Cardiac septum (tissue), 1 donor: ENCODE measurements around the gene HSPA14. TPM values are rescaled to one million over a fixed set of nuclear protein-coding genes. Genes with fewer than 3 reads are reported as not detected.
"Not testable (repeated sequence)": the region's sequence is repeated elsewhere in the genome, so short reads cannot be mapped to it uniquely, and the experiment has no call there.

Source experiments
- DNase-seq: peaks from one replicate; pipeline ENCODE4 v3.0.0-alpha.2; 2020; ENCODE audit warnings: low spot score
- intact Hi-C: fragments of 100-400 bp; cut with DNase I; formaldehyde crosslinking; loops from one replicate; pipeline ENCODE4 v1.14.0; 2022
- total RNA-seq: library from RNA; stranded (reverse); fragmentation: NEBNext Ultra II Directional; extraction: Animal tissue kit (Norgen Biotek cat#: 25700); gene quantifications from one replicate; pipeline ENCODE4 v1.2.1, GENCODE V29; 2021
- donor health status: DM: no; HTN: no; CAD: no.

The HSPA14 gene
- total RNA-seq, 1 donor from 2014 or later, result 7.3 TPM

- intact Hi-C loops, result loop anchor here (5.0 kb wide), 2 partner anchors 81 to 274 kb away; partner anchors contain the start of gene MEIG1
- DNase-seq, result no peak
Observed at GRCh38 chr10:14875941-14876340, 37.8 kb downstream of the HSPA14 start.

- intact Hi-C loops, result loop anchor here (5.0 kb wide), 2 partner anchors 81 to 274 kb away; partner anchors contain the start of gene MEIG1
- no peak for DNase-seq
Observed at GRCh38 chr10:14876764-14877163, 38.7 kb downstream of the HSPA14 start.

- intact Hi-C loops, result loop anchor here (2.0 to 5.0 kb wide), 3 partner anchors 40 to 276 kb away; partner anchors contain the start of genes CDNF, HSPA14, MEIG1 and MSANTD7
- DNase-seq, result peak; percentile 97
Observed at GRCh38 chr10:14878266-14879123, 40.4 kb downstream of the HSPA14 start, which contains the start of gene SUV39H2. TSS of gene SUV39H2 (plus strand) at chr10:14878866. CDS start at chr10:14878889, 23 bp downstream.

- DNase-seq, result no peak
- intact Hi-C loops, result loop anchor here (2.0 to 5.0 kb wide), 3 partner anchors 41 to 277 kb away; partner anchors contain the start of genes CDNF, HSPA14, MEIG1 and MSANTD7
Observed at GRCh38 chr10:14879124-14879927, 41.2 kb downstream of the HSPA14 start.

GRCh38 chr10:14879928-14880193, 41.8 kb downstream of the HSPA14 start:
- intact Hi-C loops, result loop anchor here (2.0 to 5.0 kb wide), 3 partner anchors 41 to 278 kb away; partner anchors contain the start of genes CDNF, HSPA14, MEIG1 and MSANTD7
- DNase-seq, result no peak

GRCh38 chr10:14880229-14880628, 42.1 kb downstream of the HSPA14 start:
- intact Hi-C loops, result no loop called here
- DNase-seq, result no peak

- intact Hi-C loops, result no loop called here
- DNase-seq, result no peak
Observed at GRCh38 chr10:14884082-14884481, 46.0 kb downstream of the HSPA14 start.

- intact Hi-C loops, result no loop called here
- DNase-seq, result no peak
Observed at GRCh38 chr10:14889318-14889717, 51.2 kb downstream of the HSPA14 start.

GRCh38 chr10:14891151-14891550, 53.0 kb downstream of the HSPA14 start:
- intact Hi-C loops, result no loop called here

GRCh38 chr10:14904316-14904732, 66.2 kb downstream of the HSPA14 start:
- intact Hi-C loops, result no loop called here
- no peak for DNase-seq

More at GRCh38 chr10:14891151-14891550, 53.0 kb downstream of the HSPA14 start:
- no peak for DNase-seq

GRCh38 chr10:14904864-14905263, 66.8 kb downstream of the HSPA14 start:
- intact Hi-C loops, result no loop called here
- no peak for DNase-seq

GRCh38 chr10:14905890-14906289, 67.8 kb downstream of the HSPA14 start:
- intact Hi-C loops, result no loop called here
- DNase-seq, result no peak

GRCh38 chr10:14906765-14907164, 68.7 kb downstream of the HSPA14 start:
- no peak for DNase-seq
- intact Hi-C loops, result no loop called here

- DNase-seq, intact Hi-C loops: not testable (repeated sequence)
Observed at GRCh38 chr10:14907591-14907990, 69.5 kb downstream of the HSPA14 start.

- intact Hi-C loops, result no loop called here
- no peak for DNase-seq
Observed at GRCh38 chr10:14909101-14909500, 71.0 kb downstream of the HSPA14 start.

GRCh38 chr10:14910953-14911352, 72.8 kb downstream of the HSPA14 start:
- no peak for DNase-seq
- intact Hi-C loops, result no loop called here

- intact Hi-C loops, result no loop called here
- DNase-seq, result no peak
Observed at GRCh38 chr10:14911801-14912200, 73.7 kb downstream of the HSPA14 start.

- intact Hi-C loops, result no loop called here
- DNase-seq, result no peak
Observed at GRCh38 chr10:14916600-14916999, 78.5 kb downstream of the HSPA14 start.

- intact Hi-C loops, result no loop called here
- no peak for DNase-seq
Observed at GRCh38 chr10:14917827-14918226, 79.7 kb downstream of the HSPA14 start.

GRCh38 chr10:14918964-14919363, 80.9 kb downstream of the HSPA14 start:
- intact Hi-C loops, result no loop called here
- DNase-seq, result no peak
